DMS 273 treated with DMSO at 0.1 percent for 48 hours (cell line): Measurements from ENCODE around the gene PFN2.
"Not testable (repeated sequence)": the region's sequence is repeated elsewhere in the genome, so short reads cannot be mapped to it uniquely, and the experiment has no call there.

ENCODE experiments used
- DNase-seq: peaks from one replicate; lab custom pipeline; 2025; lab: John Stamatoyannopoulos, UW

Gene PFN2

GRCh38 chr3:149968216-149968615, 2.5 kb downstream of the PFN2 start:
- no peak for DNase-seq

- peak; percentile 59 for DNase-seq
These were observed 3.5 kb downstream of the PFN2 start for GRCh38 chr3:149967086-149967685.

DNA sequence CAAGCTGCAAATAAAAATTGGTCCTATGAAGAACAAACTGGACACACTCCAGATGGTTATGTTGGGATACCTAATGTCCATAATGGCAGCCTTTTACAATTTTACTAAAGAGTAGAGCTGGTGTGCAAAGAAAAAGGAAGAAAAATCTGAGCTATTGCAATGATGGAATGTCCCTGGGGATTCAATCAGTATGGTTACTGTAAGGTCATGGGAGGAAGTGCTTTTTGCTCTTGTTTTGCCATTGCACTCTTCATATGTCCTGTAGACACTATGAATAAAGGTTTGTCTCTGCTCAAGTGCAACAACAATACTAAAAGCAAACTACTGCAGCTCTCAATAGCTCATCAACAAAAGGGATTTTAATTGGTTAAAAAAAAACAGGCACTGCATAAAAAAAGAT, 5.4 kb downstream of the PFN2 start:
- no peak for DNase-seq

GRCh38 chr3:149964291-149964690, 6.4 kb downstream of the PFN2 start:
- DNase-seq = no peak

DNA sequence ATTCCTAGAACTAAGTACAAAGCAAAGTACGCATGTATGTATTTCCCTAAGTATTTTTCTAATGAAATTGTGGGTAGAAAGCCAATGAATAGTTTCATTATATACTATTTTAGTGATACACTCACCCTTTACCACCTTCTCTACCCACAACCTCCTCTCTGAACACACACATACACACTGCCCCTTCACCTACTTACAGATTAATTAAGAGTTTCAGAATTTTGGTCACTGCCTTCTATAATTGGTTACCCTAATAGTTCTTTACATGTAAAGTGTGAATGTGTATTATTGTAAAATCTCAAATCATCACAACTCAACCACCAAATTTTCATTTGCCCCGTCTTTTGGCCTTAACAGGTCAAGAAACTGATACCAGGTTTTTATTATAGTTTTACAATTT, 7.2 kb downstream of the PFN2 start:
- no peak for DNase-seq

GRCh38 chr3:149959443-149959842, 11.3 kb downstream of the PFN2 start:
- no peak for DNase-seq

GRCh38 chr3:149958171-149958796, 12.4 kb downstream of the PFN2 start:
- no peak for DNase-seq

DNA sequence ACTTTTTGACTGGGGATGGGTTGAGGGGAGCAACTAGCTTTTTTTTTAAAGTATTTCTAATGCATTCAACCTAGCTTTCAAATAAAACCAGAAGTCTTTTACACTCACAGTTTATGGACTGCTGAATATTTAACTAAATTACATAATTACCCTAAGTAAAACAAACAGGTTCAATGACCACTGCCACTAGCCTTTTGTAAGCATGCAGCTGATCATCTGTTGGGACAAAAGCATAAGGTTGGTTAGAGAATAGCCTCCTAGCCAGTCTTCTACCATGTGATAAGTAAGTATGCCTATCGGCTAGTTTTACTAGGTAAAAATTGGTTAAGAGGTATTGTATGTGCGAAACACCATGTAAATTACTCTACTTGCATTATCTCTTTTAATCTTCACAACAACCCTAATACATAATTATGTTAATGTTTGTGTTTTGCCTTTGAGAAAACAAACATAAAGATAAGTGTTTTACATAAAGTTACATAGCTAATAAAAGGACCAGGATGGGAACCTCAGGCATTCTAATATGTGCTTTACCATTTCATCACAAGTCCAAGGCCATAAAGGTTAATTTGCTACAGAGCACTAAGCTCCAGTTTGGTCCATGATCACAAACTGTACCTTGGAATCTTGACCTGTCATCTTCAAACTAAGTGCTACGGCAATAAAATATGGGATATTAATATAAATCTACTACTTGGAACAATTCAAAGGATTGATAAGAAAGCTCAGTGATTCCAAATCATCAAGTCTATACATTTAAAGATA, 13.2 kb downstream of the PFN2 start:
- DNase-seq = no peak

GRCh38 chr3:149955449-149955848, 15.2 kb downstream of the PFN2 start:
- no peak for DNase-seq

GRCh38 chr3:149954812-149955211, 15.9 kb downstream of the PFN2 start:
- DNase-seq = no peak

GRCh38 chr3:149949181-149949580, 21.5 kb downstream of the PFN2 start:
- no peak for DNase-seq

DNA sequence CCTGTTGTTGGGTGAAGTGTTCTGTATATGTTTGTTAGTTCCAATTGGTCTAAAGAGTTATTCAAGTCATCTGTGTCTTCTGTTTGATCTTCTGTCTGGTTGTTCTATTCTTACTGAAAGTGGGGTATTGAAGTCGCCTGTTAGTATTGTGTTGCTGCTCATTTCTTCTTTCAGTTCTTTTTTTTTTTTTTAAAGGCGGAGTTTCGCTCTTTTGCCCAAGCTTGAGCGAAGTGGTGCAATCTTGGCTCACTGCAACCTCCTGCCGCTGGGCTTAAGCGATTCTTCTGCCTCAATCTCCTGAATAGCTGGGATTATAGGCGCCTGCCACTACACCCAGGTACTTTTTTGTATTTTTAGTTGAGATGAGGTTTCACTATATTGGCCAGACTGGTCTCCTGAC, 23.5 kb downstream of the PFN2 start:
- no peak for DNase-seq

- DNase-seq = not testable (repeated sequence)
These were observed 26.7 kb downstream of the PFN2 start for GRCh38 chr3:149943966-149944365.

DNA sequence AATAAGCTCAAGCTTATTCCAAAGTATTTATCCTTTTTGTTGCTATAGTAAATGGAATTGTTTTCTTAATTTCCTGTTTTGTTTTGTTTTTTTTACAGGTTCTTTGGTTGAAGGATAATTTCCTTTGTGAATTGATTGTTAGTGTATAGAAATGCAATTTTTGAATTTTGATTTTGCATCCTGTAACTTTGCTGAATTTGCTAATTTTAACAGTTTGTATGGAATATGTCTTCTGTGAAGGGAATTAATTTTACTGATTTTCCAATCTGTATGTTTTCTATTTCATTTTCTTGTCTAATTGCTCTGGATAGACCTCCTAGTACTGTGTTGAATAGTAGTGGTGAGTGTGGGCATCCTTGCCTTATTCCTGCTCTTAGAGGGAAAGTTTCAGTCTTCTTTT, 28.3 kb downstream of the PFN2 start:
- DNase-seq = no peak

- no peak for DNase-seq
These were observed 28.7 kb downstream of the PFN2 start for GRCh38 chr3:149941946-149942345.

- no peak for DNase-seq
These were observed 29.5 kb downstream of the PFN2 start for GRCh38 chr3:149941186-149941585.

- DNase-seq = not testable (repeated sequence)
These were observed 32.2 kb downstream of the PFN2 start for GRCh38 chr3:149938392-149939055.

GRCh38 chr3:149936812-149937230, 33.9 kb downstream of the PFN2 start:
- DNase-seq = no peak

DNA sequence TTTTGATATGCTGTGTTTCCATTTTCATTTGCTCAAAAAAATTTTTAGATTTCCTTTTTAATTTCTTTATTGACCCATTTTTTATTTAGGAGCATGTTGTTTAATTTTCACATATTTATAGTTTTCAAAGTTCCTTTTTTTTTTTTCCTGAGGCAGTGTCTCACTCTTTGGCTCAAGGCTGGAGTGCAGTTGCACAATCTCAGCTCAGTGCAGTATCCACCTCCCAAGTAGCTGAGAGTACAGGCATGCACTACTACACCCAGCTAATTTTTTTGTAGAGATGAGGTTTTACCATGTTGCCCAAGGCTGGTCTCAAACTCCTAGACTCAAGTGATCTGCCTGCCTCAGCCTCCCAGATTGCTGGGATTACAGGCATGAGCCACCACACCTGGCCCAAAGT, 36.2 kb downstream of the PFN2 start:
- no peak for DNase-seq

DNA sequence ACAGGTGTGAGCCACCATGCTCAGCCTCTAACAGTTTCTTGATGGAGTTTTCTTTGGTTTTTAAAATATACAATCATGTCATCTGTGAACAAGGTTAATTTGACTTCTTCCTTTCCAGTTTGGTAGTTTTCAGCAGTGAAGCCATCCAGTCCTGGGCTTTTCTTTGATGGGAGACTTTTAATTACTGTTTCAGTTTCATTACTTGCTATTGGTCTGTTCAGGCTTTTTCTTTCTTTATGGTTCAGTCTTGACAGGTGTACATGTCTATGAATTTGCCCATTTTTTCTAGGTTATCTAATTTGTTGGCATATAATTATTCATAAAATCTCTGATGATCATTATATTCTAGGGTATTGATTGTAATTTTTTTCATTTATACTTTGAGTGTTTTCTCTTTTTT, 36.8 kb downstream of the PFN2 start:
- no peak for DNase-seq

DNA sequence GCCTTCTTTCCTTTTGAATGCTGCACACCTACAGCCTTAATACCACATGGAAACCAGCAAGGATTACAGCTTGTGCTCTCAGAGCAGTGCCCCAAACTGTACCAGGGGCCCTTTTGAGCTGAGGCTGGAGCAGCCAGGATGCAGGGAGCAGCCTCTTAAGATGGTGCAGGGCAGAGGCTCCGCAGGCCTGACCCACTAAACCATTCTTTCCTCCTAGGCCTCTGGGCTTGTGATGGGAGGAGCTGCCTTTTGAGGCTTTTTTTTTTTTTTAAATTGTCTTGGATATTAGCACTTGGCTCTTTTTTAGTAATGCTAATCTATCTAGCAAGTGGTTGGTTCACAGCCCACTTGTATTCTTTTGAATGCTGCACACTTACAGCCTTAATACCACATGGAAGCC, 37.7 kb downstream of the PFN2 start:
- no peak for DNase-seq

GRCh38 chr3:149920119-149920518, 50.6 kb downstream of the PFN2 start:
- no peak for DNase-seq

- DNase-seq = no peak
These were observed 51.2 kb downstream of the PFN2 start for GRCh38 chr3:149919509-149919908.
